HepG2 (cell line): ENCODE results near the gene AMHR2. TPM values are rescaled to one million over a fixed set of nuclear protein-coding genes. Genes with fewer than 3 reads are reported as not detected.
A peak's percentile ranks its signal among the peaks of the same experiment; 100 is the strongest.

Experiments used
- ATF7-NPFF ChIP-seq: sonication (generic); formaldehyde crosslinking; IDR thresholded peaks from 2 replicates; pipeline ENCODE4 v1.8.1; 2023; ENCODE audit warnings: mild to moderate bottlenecking, low read depth, missing genetic modification reagents, moderate library complexity
- ATM ChIP-seq: fragments of 450-650 bp; IDR thresholded peaks from 2 replicates; pipeline ENCODE4 v1.7.1; 2017; ENCODE audit warnings: mild to moderate bottlenecking, borderline replicate concordance
- EED ChIP-seq: sonication (generic); formaldehyde crosslinking; IDR thresholded peaks from 2 replicates; pipeline ENCODE4 v1.5.0; 2020; ENCODE audit warnings: mild to moderate bottlenecking, missing genetic modification reagents
- FOXK1 ChIP-seq: sonication (generic); formaldehyde crosslinking; IDR thresholded peaks from 2 replicates; pipeline ENCODE4 v1.4.0; 2020; ENCODE audit warnings: low read depth, missing genetic modification reagents, borderline replicate concordance
- HNF4A ChIP-seq: sonication (generic); formaldehyde crosslinking; IDR thresholded peaks from 2 replicates; pipeline ENCODE4 v1.4.0; 2020; ENCODE audit warnings: missing genetic modification reagents
- JUN ChIP-seq: sonication (generic); formaldehyde crosslinking; IDR thresholded peaks from 2 replicates; pipeline ENCODE4 v1.4.0; 2020; ENCODE audit warnings: mild to moderate bottlenecking, missing genetic modification reagents
- NFKB2 ChIP-seq: sonication (generic); formaldehyde crosslinking; IDR thresholded peaks from 2 replicates; pipeline ENCODE4 v1.4.0; 2020; ENCODE audit warnings: missing genetic modification reagents, borderline replicate concordance
- RORA ChIP-seq: sonication (generic); formaldehyde crosslinking; IDR thresholded peaks from 2 replicates; pipeline ENCODE4 v1.5.0; 2020; ENCODE audit warnings: mild to moderate bottlenecking, missing genetic modification reagents, moderate library complexity
- SMAD3 ChIP-seq: sonication (generic); formaldehyde crosslinking; IDR thresholded peaks from 2 replicates; pipeline ENCODE4 v1.4.0; 2020; ENCODE audit warnings: missing genetic modification reagents
- SMARCE1 ChIP-seq: fragments of 450-650 bp; IDR thresholded peaks from 2 replicates; pipeline ENCODE4 v1.6.1; 2017; ENCODE audit warnings: borderline replicate concordance
- THYN1 ChIP-seq: sonication (generic); formaldehyde crosslinking; IDR thresholded peaks from 2 replicates; pipeline ENCODE4 v1.8.1; 2023; ENCODE audit warnings: low read depth, mild to moderate bottlenecking, moderate library complexity, missing genetic modification reagents, borderline replicate concordance
- ZFP82 ChIP-seq: sonication (generic); formaldehyde crosslinking; IDR thresholded peaks from 2 replicates; pipeline ENCODE4 v1.5.1; 2020; ENCODE audit warnings: mild to moderate bottlenecking, missing genetic modification reagents, borderline replicate concordance
- ZNF44 ChIP-seq: sonication (generic); formaldehyde crosslinking; IDR thresholded peaks from 2 replicates; pipeline ENCODE4 v1.5.1; 2020; ENCODE audit warnings: mild to moderate bottlenecking, missing genetic modification reagents
- ZNF703 ChIP-seq: sonication (generic); formaldehyde crosslinking; IDR thresholded peaks from 2 replicates; pipeline ENCODE4 v1.5.1; 2020; ENCODE audit warnings: missing genetic modification reagents, mild to moderate bottlenecking, moderate library complexity, borderline replicate concordance
- ZNF75D ChIP-seq: sonication (generic); formaldehyde crosslinking; IDR thresholded peaks from 2 replicates; pipeline ENCODE4 v1.8.1; 2023; ENCODE audit warnings: missing genetic modification reagents, mild to moderate bottlenecking, borderline replicate concordance
- ZZZ3 ChIP-seq: sonication (generic); formaldehyde crosslinking; IDR thresholded peaks from 2 replicates; pipeline ENCODE4 v1.4.0; 2020; ENCODE audit warnings: missing genetic modification reagents, mild to moderate bottlenecking, borderline replicate concordance
- polyA plus RNA-seq, 8 experiments: library from polyadenylated mRNA; depleted of rRNA in 3 of 8; stranded (reverse) in 7 of 8; unstranded in 1 of 8; fragments of >200 nt; fragmentation: Illumina TruSeq in 4 of 8; extraction: Trizol in 4 of 8; gene quantifications; 2 replicates each; pipeline versions ENCODE4 v1.2.1 to v1.2.3, GENCODE V29; 2011 to 2016; ENCODE audit warnings: low read depth in 4 of 8, missing spikeins in 1 of 8, mixed read lengths in 1 of 8; ENCODE audit not compliant: insufficient read depth in 1 of 8
- total RNA-seq, 5 experiments: library from RNA; depleted of rRNA; stranded (reverse); fragments of >200 nt; fragmentation: Illumina TruSeq; extraction: Trizol; gene quantifications; 2 replicates each; pipeline ENCODE4 v1.2.3, GENCODE V29; 2016; ENCODE audit warnings: low read depth in 1 of 5
- TF ChIP-seq, protein P1 (sequence below): IDR thresholded peaks from 2 replicates; pipeline ENCODE4 v1.4.0; 2020; ENCODE audit warnings: mild to moderate bottlenecking, missing genetic modification reagents
- TF ChIP-seq, protein P2 (sequence below): sonication (generic); formaldehyde crosslinking; IDR thresholded peaks from 2 replicates; pipeline ENCODE4 v1.4.0; 2020; ENCODE audit warnings: mild to moderate bottlenecking, missing genetic modification reagents
- TF ChIP-seq, protein P3 (sequence below): IDR thresholded peaks from 2 replicates; pipeline ENCODE4 v1.6.1; 2016
- TF ChIP-seq, protein P4 (sequence below): IDR thresholded peaks from 2 replicates; pipeline ENCODE4 v1.6.1; 2012; ENCODE audit warnings: inconsistent platforms

AMHR2 gene
- total and polyA plus RNA-seq, 2 of the 13 experiments (the other 11 are each of a cell fraction or from before 2014, with no cell fraction given): 0.24 to 0.58 TPM

DNA sequence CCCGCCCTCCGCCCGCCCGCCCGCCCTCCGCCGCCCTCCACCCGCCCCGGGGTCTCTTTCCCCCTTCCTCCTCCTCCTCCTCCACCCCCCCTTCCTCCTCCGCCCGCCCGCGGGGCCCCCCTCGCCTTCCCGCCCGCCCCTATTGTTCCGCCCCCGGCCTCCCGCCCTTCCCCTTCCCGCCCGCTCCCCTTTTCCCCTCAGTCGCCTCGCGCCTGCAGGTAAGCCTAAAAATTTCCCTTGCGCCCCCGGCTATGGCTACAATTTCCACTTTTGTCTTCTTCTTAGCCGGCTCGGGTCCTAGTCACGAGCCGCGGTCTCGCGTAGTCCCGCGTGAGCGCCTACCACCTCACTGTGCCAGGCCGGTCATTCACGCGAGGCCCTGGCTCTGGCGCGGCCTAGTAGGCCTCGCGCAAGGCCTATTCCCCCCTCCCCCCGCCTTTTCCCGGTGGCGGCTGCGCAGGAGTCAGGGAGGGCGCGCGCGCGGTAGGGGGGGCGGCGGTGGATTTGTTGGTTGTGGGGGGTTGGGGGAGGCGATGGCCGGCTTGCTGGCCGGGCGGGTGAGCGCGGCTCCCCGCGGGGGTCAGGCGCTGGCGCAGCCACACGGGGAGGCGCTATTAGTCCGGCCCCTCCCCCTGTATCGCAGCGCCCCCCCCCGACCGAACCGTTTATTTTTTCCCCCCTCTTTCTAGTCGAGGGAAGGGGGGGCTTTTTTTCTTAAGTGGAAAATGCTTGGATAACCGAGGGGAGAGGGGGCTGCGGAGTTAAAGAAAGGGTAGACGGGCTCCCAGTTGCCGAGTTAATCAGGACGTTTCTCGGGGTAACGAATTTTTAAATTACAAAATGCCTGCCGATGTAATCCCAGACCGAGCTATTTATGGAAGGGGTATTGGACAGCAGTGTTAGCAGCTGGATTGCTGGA is 28.8 kb downstream of the AMHR2 start (continued):
- TF ChIP-seq ATF7-NPFF (CRISPR knock-in tag) (peak; percentile 28; the same call in 1 of the 2 replicates), ZZZ3 (CRISPR knock-in tag) (peak; percentile 82; the same call in 1 of the 2 replicates), JUN (CRISPR knock-in tag) (no peak), FOXK1 (peak; percentile 49; the same call in 1 of the 2 replicates), SMARCE1 (no peak), RORA (CRISPR knock-in tag) (no peak), SMAD3 (CRISPR knock-in tag) (no peak), ATM (no peak), ZNF44 (CRISPR knock-in tag) (no peak), ZNF75D (CRISPR knock-in tag) (no peak), NFKB2 (peak; percentile 66; the same call in 1 of the 2 replicates), EED (CRISPR knock-in tag) (peak; percentile 42; the same call in 1 of the 2 replicates), ZFP82 (CRISPR knock-in tag) (no peak), THYN1 (CRISPR knock-in tag) (no peak), HNF4A (CRISPR knock-in tag) (0 out of 2 replicates have a peak, but pooled peaks have one; percentile 15), ZNF703 (CRISPR knock-in tag) (0 out of 2 replicates have a peak, but pooled peaks have one; percentile 44)
- TF ChIP-seq, protein P1, sequence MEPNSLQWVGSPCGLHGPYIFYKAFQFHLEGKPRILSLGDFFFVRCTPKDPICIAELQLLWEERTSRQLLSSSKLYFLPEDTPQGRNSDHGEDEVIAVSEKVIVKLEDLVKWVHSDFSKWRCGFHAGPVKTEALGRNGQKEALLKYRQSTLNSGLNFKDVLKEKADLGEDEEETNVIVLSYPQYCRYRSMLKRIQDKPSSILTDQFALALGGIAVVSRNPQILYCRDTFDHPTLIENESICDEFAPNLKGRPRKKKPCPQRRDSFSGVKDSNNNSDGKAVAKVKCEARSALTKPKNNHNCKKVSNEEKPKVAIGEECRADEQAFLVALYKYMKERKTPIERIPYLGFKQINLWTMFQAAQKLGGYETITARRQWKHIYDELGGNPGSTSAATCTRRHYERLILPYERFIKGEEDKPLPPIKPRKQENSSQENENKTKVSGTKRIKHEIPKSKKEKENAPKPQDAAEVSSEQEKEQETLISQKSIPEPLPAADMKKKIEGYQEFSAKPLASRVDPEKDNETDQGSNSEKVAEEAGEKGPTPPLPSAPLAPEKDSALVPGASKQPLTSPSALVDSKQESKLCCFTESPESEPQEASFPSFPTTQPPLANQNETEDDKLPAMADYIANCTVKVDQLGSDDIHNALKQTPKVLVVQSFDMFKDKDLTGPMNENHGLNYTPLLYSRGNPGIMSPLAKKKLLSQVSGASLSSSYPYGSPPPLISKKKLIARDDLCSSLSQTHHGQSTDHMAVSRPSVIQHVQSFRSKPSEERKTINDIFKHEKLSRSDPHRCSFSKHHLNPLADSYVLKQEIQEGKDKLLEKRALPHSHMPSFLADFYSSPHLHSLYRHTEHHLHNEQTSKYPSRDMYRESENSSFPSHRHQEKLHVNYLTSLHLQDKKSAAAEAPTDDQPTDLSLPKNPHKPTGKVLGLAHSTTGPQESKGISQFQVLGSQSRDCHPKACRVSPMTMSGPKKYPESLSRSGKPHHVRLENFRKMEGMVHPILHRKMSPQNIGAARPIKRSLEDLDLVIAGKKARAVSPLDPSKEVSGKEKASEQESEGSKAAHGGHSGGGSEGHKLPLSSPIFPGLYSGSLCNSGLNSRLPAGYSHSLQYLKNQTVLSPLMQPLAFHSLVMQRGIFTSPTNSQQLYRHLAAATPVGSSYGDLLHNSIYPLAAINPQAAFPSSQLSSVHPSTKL (CRISPR knock-in tag): no peak; the same call in 1 of the 2 replicates
- TF ChIP-seq, protein P2, sequence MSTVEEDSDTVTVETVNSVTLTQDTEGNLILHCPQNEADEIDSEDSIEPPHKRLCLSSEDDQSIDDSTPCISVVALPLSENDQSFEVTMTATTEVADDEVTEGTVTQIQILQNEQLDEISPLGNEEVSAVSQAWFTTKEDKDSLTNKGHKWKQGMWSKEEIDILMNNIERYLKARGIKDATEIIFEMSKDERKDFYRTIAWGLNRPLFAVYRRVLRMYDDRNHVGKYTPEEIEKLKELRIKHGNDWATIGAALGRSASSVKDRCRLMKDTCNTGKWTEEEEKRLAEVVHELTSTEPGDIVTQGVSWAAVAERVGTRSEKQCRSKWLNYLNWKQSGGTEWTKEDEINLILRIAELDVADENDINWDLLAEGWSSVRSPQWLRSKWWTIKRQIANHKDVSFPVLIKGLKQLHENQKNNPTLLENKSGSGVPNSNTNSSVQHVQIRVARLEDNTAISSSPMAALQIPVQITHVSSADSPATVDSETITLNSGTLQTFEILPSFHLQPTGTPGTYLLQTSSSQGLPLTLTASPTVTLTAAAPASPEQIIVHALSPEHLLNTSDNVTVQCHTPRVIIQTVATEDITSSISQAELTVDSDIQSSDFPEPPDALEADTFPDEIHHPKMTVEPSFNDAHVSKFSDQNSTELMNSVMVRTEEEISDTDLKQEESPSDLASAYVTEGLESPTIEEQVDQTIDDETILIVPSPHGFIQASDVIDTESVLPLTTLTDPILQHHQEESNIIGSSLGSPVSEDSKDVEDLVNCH (CRISPR knock-in tag): no peak
- TF ChIP-seq, protein P3, sequence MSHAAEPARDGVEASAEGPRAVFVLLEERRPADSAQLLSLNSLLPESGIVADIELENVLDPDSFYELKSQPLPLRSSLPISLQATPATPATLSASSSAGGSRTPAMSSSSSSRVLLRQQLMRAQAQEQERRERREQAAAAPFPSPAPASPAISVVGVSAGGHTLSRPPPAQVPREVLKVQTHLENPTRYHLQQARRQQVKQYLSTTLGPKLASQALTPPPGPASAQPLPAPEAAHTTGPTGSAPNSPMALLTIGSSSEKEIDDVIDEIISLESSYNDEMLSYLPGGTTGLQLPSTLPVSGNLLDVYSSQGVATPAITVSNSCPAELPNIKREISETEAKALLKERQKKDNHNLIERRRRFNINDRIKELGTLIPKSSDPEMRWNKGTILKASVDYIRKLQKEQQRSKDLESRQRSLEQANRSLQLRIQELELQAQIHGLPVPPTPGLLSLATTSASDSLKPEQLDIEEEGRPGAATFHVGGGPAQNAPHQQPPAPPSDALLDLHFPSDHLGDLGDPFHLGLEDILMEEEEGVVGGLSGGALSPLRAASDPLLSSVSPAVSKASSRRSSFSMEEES (CRISPR knock-in tag): no peak
- TF ChIP-seq, protein P4, sequence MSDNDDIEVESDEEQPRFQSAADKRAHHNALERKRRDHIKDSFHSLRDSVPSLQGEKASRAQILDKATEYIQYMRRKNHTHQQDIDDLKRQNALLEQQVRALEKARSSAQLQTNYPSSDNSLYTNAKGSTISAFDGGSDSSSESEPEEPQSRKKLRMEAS: peak; percentile 71
